Choroid plexus epithelial cell (primary cell): ENCODE data around the gene CDK15.

Experiments
- DNase-seq: peaks from one replicate; pipeline ENCODE4 v3.0.0-alpha.2; 2010; ENCODE audit warnings: low read depth
- H3K4me3 ChIP-seq: 2 replicates; pipeline ENCODE4 v1.5.1; 2011; ENCODE audit warnings: low read depth, mild to moderate bottlenecking, control low read depth, low read length, moderate library complexity
- TF ChIP-seq, protein P1 (sequence below): conservative IDR thresholded peaks from 2 replicates; pipeline ENCODE4 v1.5.1; 2011; ENCODE audit warnings: low read depth, mild to moderate bottlenecking, control low read depth, inconsistent platforms, low read length, moderate library complexity

Gene CDK15

GRCh38 chr2:201779901-201780673 lies 26.2 kb upstream of the CDK15 start:
- H3K4me3 ChIP-seq = peak overlapping the region; percentile 96
- peak; percentile 30 for DNase-seq
- TF ChIP-seq, protein P1, sequence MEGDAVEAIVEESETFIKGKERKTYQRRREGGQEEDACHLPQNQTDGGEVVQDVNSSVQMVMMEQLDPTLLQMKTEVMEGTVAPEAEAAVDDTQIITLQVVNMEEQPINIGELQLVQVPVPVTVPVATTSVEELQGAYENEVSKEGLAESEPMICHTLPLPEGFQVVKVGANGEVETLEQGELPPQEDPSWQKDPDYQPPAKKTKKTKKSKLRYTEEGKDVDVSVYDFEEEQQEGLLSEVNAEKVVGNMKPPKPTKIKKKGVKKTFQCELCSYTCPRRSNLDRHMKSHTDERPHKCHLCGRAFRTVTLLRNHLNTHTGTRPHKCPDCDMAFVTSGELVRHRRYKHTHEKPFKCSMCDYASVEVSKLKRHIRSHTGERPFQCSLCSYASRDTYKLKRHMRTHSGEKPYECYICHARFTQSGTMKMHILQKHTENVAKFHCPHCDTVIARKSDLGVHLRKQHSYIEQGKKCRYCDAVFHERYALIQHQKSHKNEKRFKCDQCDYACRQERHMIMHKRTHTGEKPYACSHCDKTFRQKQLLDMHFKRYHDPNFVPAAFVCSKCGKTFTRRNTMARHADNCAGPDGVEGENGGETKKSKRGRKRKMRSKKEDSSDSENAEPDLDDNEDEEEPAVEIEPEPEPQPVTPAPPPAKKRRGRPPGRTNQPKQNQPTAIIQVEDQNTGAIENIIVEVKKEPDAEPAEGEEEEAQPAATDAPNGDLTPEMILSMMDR = no peak

DNA sequence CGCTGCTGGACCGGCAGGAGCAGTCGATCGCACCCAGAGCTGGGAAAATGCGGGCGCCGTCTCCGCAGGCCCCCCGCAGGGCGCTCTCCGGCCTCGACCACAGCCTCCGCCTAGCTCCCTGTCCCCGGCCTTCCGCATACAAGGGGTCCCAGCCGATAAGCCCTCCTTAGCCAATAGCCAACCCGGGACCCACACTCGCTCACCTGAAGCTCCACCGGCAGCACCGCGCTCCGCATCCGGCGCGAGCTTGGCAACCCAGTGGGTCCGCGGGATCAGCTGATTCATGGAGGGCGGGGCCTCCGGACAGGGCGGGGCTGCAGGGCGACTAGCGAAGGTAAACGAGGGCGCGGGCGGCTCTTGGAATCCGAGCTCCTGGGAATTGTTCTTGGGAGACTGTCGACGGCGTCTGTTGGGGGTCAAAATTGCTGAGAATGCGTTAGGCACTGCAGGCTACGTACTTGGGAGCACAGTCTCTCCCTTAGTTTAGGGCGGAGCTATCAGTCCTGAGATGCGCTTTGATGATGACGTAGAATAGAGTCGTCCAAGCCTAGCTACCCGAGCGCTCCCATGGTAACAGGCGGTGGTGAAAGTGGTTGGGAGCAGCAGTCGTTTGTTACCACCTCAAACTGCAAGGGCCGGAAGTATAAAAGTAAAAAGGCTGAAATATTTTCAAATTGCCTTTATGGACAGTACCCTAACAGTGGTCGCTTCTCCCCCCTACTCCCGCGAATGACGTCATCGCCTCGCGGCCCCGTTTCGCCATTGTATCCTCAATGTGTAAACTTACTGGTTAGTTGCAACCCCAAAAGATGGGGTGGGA lies 25.5 kb upstream of the CDK15 start, which contains the start of gene ALS2:
ALS2 (minus strand) TSS at position 260 of the 820 bp plus-strand sequence. CDS start 12,048 bp downstream, outside the sequence.
- H3K4me3 ChIP-seq = peak within 1 kb of the TSS; percentile 96
- TF ChIP-seq, protein P1 = no peak
- peak; percentile 99 for DNase-seq

GRCh38 chr2:201781557-201782051 lies 24.7 kb upstream of the CDK15 start:
- peak; percentile 16 for DNase-seq
- TF ChIP-seq, protein P1 = no peak
- peak overlapping the region; percentile 96 for H3K4me3 ChIP-seq

- TF ChIP-seq, protein P1 = no peak
- DNase-seq = no peak
- H3K4me3 ChIP-seq = no peak overlapping the region
Observed at GRCh38 chr2:201784563-201784962, 21.8 kb upstream of the CDK15 start.

DNA sequence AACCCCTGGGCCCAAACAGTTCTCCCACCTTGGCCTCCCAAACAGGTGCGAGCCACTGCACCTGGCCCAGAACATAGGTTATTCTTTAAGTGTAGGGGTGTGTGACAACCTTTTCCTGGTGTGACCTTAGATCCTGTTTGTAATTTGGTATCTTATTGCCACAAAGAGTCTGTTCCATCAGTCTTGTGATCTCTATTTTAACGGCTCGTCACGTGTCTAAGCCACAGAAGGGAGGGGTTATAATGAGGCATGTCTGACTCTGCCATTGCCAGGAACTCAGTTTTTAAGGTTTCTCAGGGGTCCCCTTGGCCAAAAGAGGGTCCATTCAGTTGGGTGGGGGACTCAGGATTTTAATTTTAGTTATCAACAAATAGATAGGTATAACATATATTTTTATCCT lies 21.2 kb upstream of the CDK15 start:
- no peak for DNase-seq
- no peak overlapping the region for H3K4me3 ChIP-seq
- TF ChIP-seq, protein P1 = no peak

DNA sequence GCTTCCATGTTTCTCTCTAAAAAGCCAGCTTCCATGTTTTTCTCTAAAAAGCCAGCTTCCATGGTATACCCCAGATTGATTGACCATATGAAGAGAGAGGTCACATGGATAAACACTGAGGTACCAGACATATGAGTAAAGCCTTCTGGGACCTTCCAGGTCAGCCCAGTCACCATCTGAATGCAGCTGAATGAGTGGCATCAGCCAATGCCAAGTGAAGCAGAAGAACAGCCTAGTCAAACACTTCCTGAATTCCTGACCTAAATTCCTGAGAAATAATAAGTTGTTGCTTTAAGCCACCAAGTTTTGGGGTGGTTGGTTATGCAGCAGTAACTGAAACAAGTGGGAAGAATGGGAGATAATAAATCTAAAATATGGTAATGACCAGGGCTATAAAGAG lies 19.9 kb upstream of the CDK15 start:
- TF ChIP-seq, protein P1 = no peak
- no peak for DNase-seq
- H3K4me3 ChIP-seq = no peak overlapping the region
